H9 (cell line): Measurements from ENCODE around the gene RYR1. TPM values are rescaled to one million over a fixed set of nuclear protein-coding genes. Genes with fewer than 3 reads are reported as not detected.

ENCODE experiments used
- DNase-seq: peaks from one replicate; pipeline ENCODE4 v3.0.0-alpha.2; 2017
- H2AFZ ChIP-seq: one replicate; pipeline ENCODE4 v1.6.1; 2013; ENCODE audit warnings: mild to moderate bottlenecking, low read length, control low read depth, moderate library complexity
- H2AK5ac ChIP-seq: 2 replicates; pipeline ENCODE4 v1.6.1; 2013; ENCODE audit warnings: low read length, control low read depth, mixed read lengths; ENCODE audit not compliant: insufficient read length
- H2BK120ac ChIP-seq: one replicate; pipeline ENCODE4 v1.6.1; 2013; ENCODE audit warnings: low read depth, mild to moderate bottlenecking, low read length, control low read depth, inconsistent platforms; ENCODE audit not compliant: poor library complexity, severe bottlenecking
- H2BK12ac ChIP-seq: 2 replicates; pipeline ENCODE4 v1.6.1; 2013; ENCODE audit warnings: low read length, control low read depth, mixed read lengths, low read depth; ENCODE audit not compliant: insufficient read length
- H2BK15ac ChIP-seq: 2 replicates; pipeline ENCODE4 v1.6.1; 2013; ENCODE audit warnings: low read depth, low read length, control low read depth
- H2BK20ac ChIP-seq: one replicate; pipeline ENCODE4 v1.6.1; 2013; ENCODE audit warnings: low read depth, mild to moderate bottlenecking, low read length, control low read depth, inconsistent platforms; ENCODE audit not compliant: poor library complexity, severe bottlenecking
- H2BK5ac ChIP-seq: 2 replicates; pipeline ENCODE4 v1.6.1; 2013; ENCODE audit warnings: low read length, control low read depth, mixed read lengths; ENCODE audit not compliant: insufficient read length
- H3K14ac ChIP-seq: 2 replicates; pipeline ENCODE4 v1.6.1; 2013; ENCODE audit warnings: low read length, control low read depth; ENCODE audit not compliant: insufficient read depth
- H3K18ac ChIP-seq: 2 replicates; pipeline ENCODE4 v1.6.1; 2013; ENCODE audit warnings: low read depth, mild to moderate bottlenecking, mixed read lengths, low read length, control low read depth; ENCODE audit not compliant: insufficient read length
- H3K23ac ChIP-seq: 2 replicates; pipeline ENCODE4 v1.6.1; 2013; ENCODE audit warnings: low read length, control low read depth, mixed read lengths, low read depth; ENCODE audit not compliant: insufficient read length
- H3K23me2 ChIP-seq: 2 replicates; pipeline ENCODE4 v1.6.1; 2013; ENCODE audit warnings: low read depth, mild to moderate bottlenecking, mixed read lengths, low read length, control low read depth; ENCODE audit not compliant: insufficient read length, poor library complexity, severe bottlenecking
- H3K27ac ChIP-seq: 2 replicates; pipeline ENCODE4 v1.5.1; 2013; ENCODE audit warnings: low read length, control low read depth, mixed read lengths, low read depth; ENCODE audit not compliant: insufficient read length
- H3K27me3 ChIP-seq: 2 replicates; pipeline ENCODE4 v1.6.1; 2013; ENCODE audit warnings: low read length, control low read depth, inconsistent platforms; ENCODE audit not compliant: insufficient read depth
- H3K4ac ChIP-seq: 2 replicates; pipeline ENCODE4 v1.6.1; 2013; ENCODE audit warnings: low read depth, mild to moderate bottlenecking, control low read depth, inconsistent platforms, low read length, moderate library complexity
- H3K4me1 ChIP-seq: 2 replicates; pipeline ENCODE4 v1.6.1; 2013; ENCODE audit warnings: low read length, control low read depth, inconsistent platforms; ENCODE audit not compliant: insufficient read depth
- H3K4me2 ChIP-seq: 2 replicates; pipeline ENCODE4 v1.6.1; 2013; ENCODE audit warnings: low read length, control low read depth, mixed read lengths; ENCODE audit not compliant: insufficient read length, insufficient read depth
- H3K56ac ChIP-seq: 2 replicates; pipeline ENCODE4 v1.6.1; 2013; ENCODE audit warnings: low read depth, mild to moderate bottlenecking, mixed read lengths, low read length, control low read depth; ENCODE audit not compliant: insufficient read length
- H3K79me1 ChIP-seq: 2 replicates; pipeline ENCODE4 v1.6.1; 2013; ENCODE audit warnings: low read depth, mild to moderate bottlenecking, moderate library complexity, low read length, control low read depth, inconsistent platforms; ENCODE audit not compliant: insufficient read depth, poor library complexity, severe bottlenecking
- H3K79me2 ChIP-seq: 2 replicates; pipeline ENCODE4 v1.6.1; 2013; ENCODE audit warnings: low read length, control low read depth, inconsistent platforms; ENCODE audit not compliant: insufficient read depth
- H3K9ac ChIP-seq: 2 replicates; pipeline ENCODE4 v1.6.1; 2013; ENCODE audit warnings: low read length, control low read depth, mixed read lengths; ENCODE audit not compliant: insufficient read length; ENCODE audit errors: extremely low read depth
- H3K9me3 ChIP-seq: one replicate; pipeline ENCODE4 v1.6.1; 2013; ENCODE audit warnings: low read depth, low read length, inconsistent platforms; ENCODE audit not compliant: control insufficient read depth
- H3T11ph ChIP-seq: one replicate; pipeline ENCODE4 v1.6.1; 2013; ENCODE audit warnings: mild to moderate bottlenecking, low read length, control low read depth, inconsistent platforms
- H4K20me1 ChIP-seq: one replicate; pipeline ENCODE4 v1.6.1; 2013; ENCODE audit not compliant: control insufficient read depth, insufficient read length, insufficient read depth
- H4K5ac ChIP-seq: 2 replicates; pipeline ENCODE4 v1.6.1; 2013; ENCODE audit warnings: low read depth, mild to moderate bottlenecking, mixed read lengths, low read length, control low read depth; ENCODE audit not compliant: insufficient read length
- H4K8ac ChIP-seq: replicated peaks from 2 replicates; pipeline ENCODE4 v1.6.1; 2013; ENCODE audit warnings: low read length, control low read depth, mixed read lengths, low read depth; ENCODE audit not compliant: insufficient read length
- H4K91ac ChIP-seq: 2 replicates; pipeline ENCODE4 v1.6.1; 2013; ENCODE audit warnings: low read depth, mild to moderate bottlenecking, moderate library complexity, mixed read lengths, low read length, control low read depth; ENCODE audit not compliant: insufficient read length
- H3K27ac Mint-ChIP-seq, 3 experiments: 2 replicates in 2 of 3; 3 replicates in 1 of 3; pipeline ENCODE4 v1.8.0; 2020 to 2021; ENCODE audit warnings: mixed read lengths in 3 of 3, mild to moderate bottlenecking in 1 of 3, moderate library complexity in 1 of 3
- H3K27me3 Mint-ChIP-seq: 2 replicates; pipeline ENCODE4 v1.8.0; 2021; ENCODE audit warnings: low read depth, mild to moderate bottlenecking, moderate library complexity, mixed read lengths
- H3K36me3 Mint-ChIP-seq, 3 experiments: 2 replicates in 2 of 3; 3 replicates in 1 of 3; pipeline ENCODE4 v1.8.0; 2020 to 2021; ENCODE audit warnings: low read depth in 3 of 3, mixed read lengths in 3 of 3; ENCODE audit not compliant: insufficient read depth in 1 of 3
- H3K4me1 Mint-ChIP-seq, 2 experiments: 2 replicates each; pipeline ENCODE4 v1.8.0; 2020; ENCODE audit warnings: mixed read lengths in 2 of 2
- H3K4me3 Mint-ChIP-seq, 2 experiments: 2 replicates in 1 of 2; 3 replicates in 1 of 2; pipeline ENCODE4 v1.8.0; 2020 to 2021; ENCODE audit warnings: mild to moderate bottlenecking in 2 of 2, mixed read lengths in 2 of 2, moderate library complexity in 1 of 2
- H3K9me3 Mint-ChIP-seq, 2 experiments: 2 replicates in 1 of 2; 3 replicates in 1 of 2; pipeline ENCODE4 v1.8.0; 2020; ENCODE audit warnings: mild to moderate bottlenecking in 2 of 2, mixed read lengths in 2 of 2, moderate library complexity in 1 of 2
- WGBS: extraction: QIAGEN DNeasy Blood & Tissue Kit; methylation state at CpG from one replicate; pipeline ENCODE4 v1.1.7; 2013; ENCODE audit warnings: missing lambda C conversion rate, low lambda C conversion rate, mixed read lengths; ENCODE audit not compliant: insufficient read length; ENCODE audit errors: extremely low coverage; 5-methylcytosine and 5-hydroxymethylcytosine counted together
- total RNA-seq: library from RNA; stranded (reverse); gene quantifications from 2 replicates; pipeline ENCODE4 v1.2.1, GENCODE V29; 2021
- TF ChIP-seq, protein P1 (sequence below): fragments of 200-600 bp; sonication (generic); conservative IDR thresholded peaks from 3 replicates; pipeline ENCODE4 v1.8.0; 2021; ENCODE audit warnings: antibody characterized with exemption, mild to moderate bottlenecking

RYR1 gene
- total RNA-seq, 1 experiment from 2014 or later: 8.9 TPM

DNA sequence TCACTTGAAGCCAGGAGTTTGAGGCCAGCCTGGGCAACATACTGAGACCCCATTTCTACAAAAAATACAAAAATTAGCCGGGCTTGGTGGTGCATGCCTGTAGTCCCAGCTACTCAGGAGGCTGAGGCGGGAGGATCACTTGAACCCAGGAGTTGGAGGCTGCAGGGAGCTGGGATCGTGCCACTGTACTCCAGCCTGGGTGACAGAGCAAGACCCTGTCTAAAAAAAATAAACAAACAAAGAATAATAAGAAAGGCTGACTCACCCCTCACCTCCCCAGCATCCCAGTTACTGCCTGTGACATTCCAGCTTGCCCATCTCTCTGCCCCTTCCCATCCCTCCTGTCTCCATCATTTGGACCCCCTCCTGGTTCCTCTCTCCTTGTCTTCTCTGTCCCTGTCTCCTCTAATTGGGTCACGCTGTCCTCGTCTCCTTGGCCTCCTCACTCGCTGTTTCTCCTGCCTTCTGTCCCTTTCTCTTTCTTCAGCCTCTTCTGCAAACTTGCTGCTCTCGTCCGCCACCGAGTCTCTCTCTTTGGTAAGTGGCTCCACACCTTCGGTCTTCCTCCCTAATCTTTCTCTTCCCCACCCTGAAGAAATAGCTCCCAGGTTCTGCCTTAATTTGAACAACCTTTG is 77.7 kb downstream of the RYR1 start:
- Histone ChIP-seq H2BK15ac (no peak overlapping the region), H4K20me1 (no peaks in the 10 kb centered on the region), H4K8ac (no peak overlapping the region), H3K27me3 (no peaks in the 10 kb centered on the region), H3K4ac (no peak overlapping the region), H3K4me1 (no peaks in the 10 kb centered on the region; the same call in 1 of the 2 replicates), H2BK12ac (no peak overlapping the region), H3K23me2 (no peaks in the 10 kb centered on the region), H3K79me1 (no peaks in the 10 kb centered on the region), H3K56ac (no peak overlapping the region), H3K23ac (no peak overlapping the region), H3K27ac (no peak overlapping the region), H3T11ph (no peak overlapping the region), H3K9me3 (no peaks in the 10 kb centered on the region), H4K91ac (no peak overlapping the region), H4K5ac (no peak overlapping the region), H3K9ac (no peak overlapping the region), H3K14ac (no peak overlapping the region), H2BK5ac (no peak overlapping the region), H3K79me2 (no peaks in the 10 kb centered on the region), H2AK5ac (no peak overlapping the region), H2BK20ac (no peak overlapping the region), H2AFZ (no peak overlapping the region), H2BK120ac (no peak overlapping the region), H3K18ac (no peak overlapping the region), H3K4me2 (no peak overlapping the region)
- peak overlapping the region in 1 of 3 experiments; percentile 68; a peak in 2 of 7 replicates for H3K27ac Mint-ChIP-seq
- no peaks in the 10 kb centered on the region for H3K9me3 Mint-ChIP-seq
- no CpG with 5 or more reads among the region's 10 CpGs for WGBS
- TF ChIP-seq, protein P1, sequence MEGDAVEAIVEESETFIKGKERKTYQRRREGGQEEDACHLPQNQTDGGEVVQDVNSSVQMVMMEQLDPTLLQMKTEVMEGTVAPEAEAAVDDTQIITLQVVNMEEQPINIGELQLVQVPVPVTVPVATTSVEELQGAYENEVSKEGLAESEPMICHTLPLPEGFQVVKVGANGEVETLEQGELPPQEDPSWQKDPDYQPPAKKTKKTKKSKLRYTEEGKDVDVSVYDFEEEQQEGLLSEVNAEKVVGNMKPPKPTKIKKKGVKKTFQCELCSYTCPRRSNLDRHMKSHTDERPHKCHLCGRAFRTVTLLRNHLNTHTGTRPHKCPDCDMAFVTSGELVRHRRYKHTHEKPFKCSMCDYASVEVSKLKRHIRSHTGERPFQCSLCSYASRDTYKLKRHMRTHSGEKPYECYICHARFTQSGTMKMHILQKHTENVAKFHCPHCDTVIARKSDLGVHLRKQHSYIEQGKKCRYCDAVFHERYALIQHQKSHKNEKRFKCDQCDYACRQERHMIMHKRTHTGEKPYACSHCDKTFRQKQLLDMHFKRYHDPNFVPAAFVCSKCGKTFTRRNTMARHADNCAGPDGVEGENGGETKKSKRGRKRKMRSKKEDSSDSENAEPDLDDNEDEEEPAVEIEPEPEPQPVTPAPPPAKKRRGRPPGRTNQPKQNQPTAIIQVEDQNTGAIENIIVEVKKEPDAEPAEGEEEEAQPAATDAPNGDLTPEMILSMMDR: no peak
- peaks cover 23 to 41% (median 28%) of the 10 kb centered on the region in 3 experiments; a peak in 6 of 7 replicates for H3K36me3 Mint-ChIP-seq
- DNase-seq: no peak
- H3K4me3 Mint-ChIP-seq: no peak overlapping the region
- H3K27me3 Mint-ChIP-seq: no peaks in the 10 kb centered on the region
- H3K4me1 Mint-ChIP-seq: peaks cover 9 to 12% of the 10 kb centered on the region in 2 experiments; a peak in 3 of 4 replicates
